SK-N-SH treated with all-trans-retinoic acid at 6 μM for 48 hours (cell line): Measurements from ENCODE around the gene ATXN10.

Experiments
- ATAC-seq: fragments of 200-7000 bp; cut with Tn5 transposase; 3 replicates; pipeline ENCODE4 v1.9.1; 2020; ENCODE audit warnings: mild to moderate bottlenecking, moderate library complexity
- BACH2 ChIP-seq: fragments of 250-450 bp; sonication (Bioruptor Pico); IDR thresholded peaks from 2 replicates; pipeline ENCODE4 v1.9.0; 2021; ENCODE audit warnings: mild to moderate bottlenecking, borderline replicate concordance
- CREB5 ChIP-seq: fragments of 250-450 bp; sonication (Bioruptor Pico); IDR thresholded peaks from 2 replicates; pipeline ENCODE4 v1.5.1; 2020; ENCODE audit warnings: low read depth, mild to moderate bottlenecking, moderate library complexity
- CSDC2 ChIP-seq: fragments of 250-450 bp; sonication (Bioruptor Pico); IDR thresholded peaks from 2 replicates; pipeline ENCODE4 v1.5.0; 2020; ENCODE audit warnings: mild to moderate bottlenecking, moderate library complexity
- CSRNP3 ChIP-seq: fragments of 250-450 bp; sonication (Bioruptor Pico); IDR thresholded peaks from 2 replicates; pipeline ENCODE4 v1.5.1; 2021; ENCODE audit warnings: mild to moderate bottlenecking, moderate library complexity
- ESRRG ChIP-seq: fragments of 250-450 bp; sonication (Bioruptor Pico); IDR thresholded peaks from 2 replicates; pipeline ENCODE4 v1.6.1; 2021; ENCODE audit warnings: mild to moderate bottlenecking
- GLIS3 ChIP-seq: fragments of 250-450 bp; sonication (Bioruptor Pico); IDR thresholded peaks from 2 replicates; pipeline ENCODE4 v1.5.0; 2020; ENCODE audit warnings: mild to moderate bottlenecking, moderate library complexity
- OSR1 ChIP-seq: fragments of 250-450 bp; sonication (Bioruptor Pico); IDR thresholded peaks from 2 replicates; pipeline ENCODE4 v1.8.0; 2022; ENCODE audit warnings: moderate library complexity, mild to moderate bottlenecking, inconsistent platforms
- PATZ1 ChIP-seq: fragments of 250-450 bp; sonication (Bioruptor Pico); IDR thresholded peaks from 2 replicates; pipeline ENCODE4 v1.8.0; 2020; ENCODE audit warnings: mild to moderate bottlenecking, moderate library complexity, borderline replicate concordance
- POU6F1 ChIP-seq: fragments of 250-450 bp; sonication (Bioruptor Pico); IDR thresholded peaks from 2 replicates; pipeline ENCODE4 v1.8.0; 2021; ENCODE audit warnings: low read depth, mild to moderate bottlenecking, moderate library complexity, borderline replicate concordance
- PPARA ChIP-seq: fragments of 250-450 bp; sonication (Bioruptor Pico); IDR thresholded peaks from 2 replicates; pipeline ENCODE4 v1.5.0; 2020; ENCODE audit warnings: mild to moderate bottlenecking, borderline replicate concordance
- RARB ChIP-seq: fragments of 250-450 bp; sonication (Bioruptor Pico); IDR thresholded peaks from 2 replicates; pipeline ENCODE4 v1.8.0; 2021; ENCODE audit warnings: mild to moderate bottlenecking, moderate library complexity
- SNAI2 ChIP-seq: fragments of 250-450 bp; sonication (Bioruptor Pico); IDR thresholded peaks from 2 replicates; pipeline ENCODE4 v1.5.0; 2020; ENCODE audit warnings: mild to moderate bottlenecking, moderate library complexity
- TOX ChIP-seq: fragments of 250-450 bp; sonication (Bioruptor Pico); IDR thresholded peaks from 2 replicates; pipeline ENCODE4 v1.8.0; 2021; ENCODE audit warnings: mild to moderate bottlenecking, moderate library complexity, borderline replicate concordance
- TSHZ2 ChIP-seq: fragments of 250-450 bp; sonication (Bioruptor Pico); IDR thresholded peaks from 2 replicates; pipeline ENCODE4 v1.5.0; 2020; ENCODE audit warnings: mild to moderate bottlenecking, moderate library complexity
- ZC3H10 ChIP-seq: fragments of 250-450 bp; sonication (Bioruptor Pico); IDR thresholded peaks from 2 replicates; pipeline ENCODE4 v1.5.1; 2021; ENCODE audit warnings: mild to moderate bottlenecking, moderate library complexity
- ZFP3 ChIP-seq: fragments of 250-450 bp; sonication (Bioruptor Pico); IDR thresholded peaks from 2 replicates; pipeline ENCODE4 v1.5.0; 2020; ENCODE audit warnings: mild to moderate bottlenecking, moderate library complexity
- ZFP30 ChIP-seq: fragments of 450-650 bp; formaldehyde crosslinking; IDR thresholded peaks from 2 replicates; pipeline ENCODE4 v1.5.0; 2022; ENCODE audit warnings: mild to moderate bottlenecking, moderate library complexity
- ZNF565 ChIP-seq: fragments of 450-650 bp; formaldehyde crosslinking; conservative IDR thresholded peaks from 2 replicates; pipeline ENCODE4 v1.5.0; 2020; ENCODE audit warnings: low read depth, mild to moderate bottlenecking, moderate library complexity
- ZNF70 ChIP-seq: fragments of 450-650 bp; formaldehyde crosslinking; IDR thresholded peaks from 2 replicates; pipeline ENCODE4 v1.5.0; 2020; ENCODE audit warnings: mild to moderate bottlenecking, moderate library complexity

Gene ATXN10

GRCh38 chr22:45629469-45630089 is 42.1 kb upstream of the ATXN10 start:
- ATAC-seq, result no peak; the same call in 2 of the 3 replicates
- TF ChIP-seq SNAI2, result no peak
- no peak for TF ChIP-seq CSDC2 (CRISPR knock-in tag)
- no peak for TF ChIP-seq TSHZ2 (CRISPR knock-in tag)
- TF ChIP-seq CSRNP3 (CRISPR knock-in tag), result no peak
- TF ChIP-seq POU6F1 (CRISPR knock-in tag), result no peak
- no peak for TF ChIP-seq CREB5 (CRISPR knock-in tag)
- TF ChIP-seq ZFP30 (CRISPR knock-in tag), result no peak
- no peak for TF ChIP-seq GLIS3 (CRISPR knock-in tag)
- TF ChIP-seq ESRRG (CRISPR knock-in tag), result no peak
- TF ChIP-seq OSR1, result no peak

- ATAC-seq, result no peak
- TF ChIP-seq POU6F1 (CRISPR knock-in tag) (no peak), ZFP30 (CRISPR knock-in tag) (no peak), ESRRG (CRISPR knock-in tag) (no peak), ZNF70 (no peak), SNAI2 (no peak), TSHZ2 (CRISPR knock-in tag) (no peak), CSDC2 (CRISPR knock-in tag) (no peak), ZC3H10 (no peak), TOX (CRISPR knock-in tag) (no peak), BACH2 (no peak), PPARA (CRISPR knock-in tag) (no peak), RARB (no peak), PATZ1 (CRISPR knock-in tag) (no peak), OSR1 (no peak), ZFP3 (CRISPR knock-in tag) (no peak), CSRNP3 (CRISPR knock-in tag) (no peak), ZNF565 (CRISPR knock-in tag) (no peak)
These were observed 41.2 kb upstream of the ATXN10 start for GRCh38 chr22:45630436-45630835.
